Measurements from ENCODE around the gene WDR37.

DNA sequence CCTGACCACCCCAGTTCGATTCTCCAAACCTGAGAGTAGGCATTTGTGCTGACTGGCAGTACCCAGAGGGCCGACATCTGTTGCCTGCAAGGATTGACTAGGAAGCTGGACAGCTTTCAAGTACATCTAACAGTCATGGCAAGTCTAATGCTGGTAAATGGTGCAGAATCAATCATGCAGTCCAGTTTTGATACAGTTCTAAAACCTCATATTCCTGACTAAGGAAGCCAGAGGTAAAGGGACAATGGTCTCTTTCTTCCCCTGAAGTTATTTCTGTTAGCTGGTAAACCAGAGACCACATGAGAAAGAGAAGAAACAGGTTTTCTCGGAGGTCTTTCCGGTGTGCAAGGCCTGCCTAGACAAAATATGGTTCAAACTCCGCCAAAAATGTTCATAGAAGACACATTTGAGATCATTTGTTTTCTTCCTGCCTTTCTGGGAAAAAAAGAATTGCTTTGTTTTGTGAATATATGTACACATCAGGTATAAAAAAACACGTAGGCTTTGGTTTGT is 97.1 kb downstream of the WDR37 start:
- TF ChIP-seq POLR2A (IDR thresholded peaks at IDR 0.05), result no peak
- TF ChIP-seq, protein P1, sequence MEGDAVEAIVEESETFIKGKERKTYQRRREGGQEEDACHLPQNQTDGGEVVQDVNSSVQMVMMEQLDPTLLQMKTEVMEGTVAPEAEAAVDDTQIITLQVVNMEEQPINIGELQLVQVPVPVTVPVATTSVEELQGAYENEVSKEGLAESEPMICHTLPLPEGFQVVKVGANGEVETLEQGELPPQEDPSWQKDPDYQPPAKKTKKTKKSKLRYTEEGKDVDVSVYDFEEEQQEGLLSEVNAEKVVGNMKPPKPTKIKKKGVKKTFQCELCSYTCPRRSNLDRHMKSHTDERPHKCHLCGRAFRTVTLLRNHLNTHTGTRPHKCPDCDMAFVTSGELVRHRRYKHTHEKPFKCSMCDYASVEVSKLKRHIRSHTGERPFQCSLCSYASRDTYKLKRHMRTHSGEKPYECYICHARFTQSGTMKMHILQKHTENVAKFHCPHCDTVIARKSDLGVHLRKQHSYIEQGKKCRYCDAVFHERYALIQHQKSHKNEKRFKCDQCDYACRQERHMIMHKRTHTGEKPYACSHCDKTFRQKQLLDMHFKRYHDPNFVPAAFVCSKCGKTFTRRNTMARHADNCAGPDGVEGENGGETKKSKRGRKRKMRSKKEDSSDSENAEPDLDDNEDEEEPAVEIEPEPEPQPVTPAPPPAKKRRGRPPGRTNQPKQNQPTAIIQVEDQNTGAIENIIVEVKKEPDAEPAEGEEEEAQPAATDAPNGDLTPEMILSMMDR (IDR thresholded peaks at IDR 0.05), result no peak
